ENCODE data around the gene OR2G2. TPM values are rescaled to one million over a fixed set of nuclear protein-coding genes. Genes with fewer than 3 reads are reported as not detected.

The OR2G2 gene, protein sequence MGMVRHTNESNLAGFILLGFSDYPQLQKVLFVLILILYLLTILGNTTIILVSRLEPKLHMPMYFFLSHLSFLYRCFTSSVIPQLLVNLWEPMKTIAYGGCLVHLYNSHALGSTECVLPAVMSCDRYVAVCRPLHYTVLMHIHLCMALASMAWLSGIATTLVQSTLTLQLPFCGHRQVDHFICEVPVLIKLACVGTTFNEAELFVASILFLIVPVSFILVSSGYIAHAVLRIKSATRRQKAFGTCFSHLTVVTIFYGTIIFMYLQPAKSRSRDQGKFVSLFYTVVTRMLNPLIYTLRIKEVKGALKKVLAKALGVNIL
- total RNA-seq (2014; rRNA removed; shearing (Covaris generic)): not detected in 2 replicates

DNA sequence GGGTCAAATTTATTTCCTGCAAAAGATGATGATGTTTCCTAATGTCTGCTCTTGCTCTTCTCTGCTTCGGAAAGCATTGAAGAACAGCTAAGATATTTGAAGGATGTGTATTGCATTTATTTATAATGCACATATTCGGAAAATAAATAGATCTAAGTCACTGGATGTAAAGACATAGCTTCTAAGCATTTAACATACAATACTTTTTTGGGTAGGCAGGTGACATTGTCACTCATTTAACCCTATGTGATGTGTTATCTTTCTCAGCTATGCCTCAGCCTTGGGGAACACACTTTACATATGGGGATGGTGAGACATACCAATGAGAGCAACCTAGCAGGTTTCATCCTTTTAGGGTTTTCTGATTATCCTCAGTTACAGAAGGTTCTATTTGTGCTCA lies at the start of gene OR2G2:
Gene OR2G2, plus strand, starts transcription at position 301 of the 400 bp plus-strand sequence. Its CDS starts 0 bp downstream, at position 301.
- DNase-seq (ENCODE audit: low read depth): no peak

DNA sequence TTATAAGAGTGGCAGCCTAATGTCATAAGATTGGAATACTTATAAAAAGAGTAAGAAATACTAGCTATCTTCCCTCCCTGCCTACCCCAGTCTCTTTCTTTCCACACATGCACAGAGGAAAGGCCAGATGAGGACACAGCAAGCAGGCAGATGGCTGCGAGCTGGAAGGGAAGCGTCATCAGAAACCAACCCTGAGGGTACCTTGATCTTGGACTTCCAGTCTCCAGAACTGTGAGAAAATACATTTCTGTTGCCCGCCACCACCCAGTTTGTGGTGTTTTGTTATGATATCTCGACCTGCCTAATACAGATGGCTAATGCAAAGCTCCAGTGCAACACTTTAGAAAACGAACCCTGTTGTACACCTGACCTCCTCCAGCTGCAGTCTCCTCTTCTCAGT lies 49.6 kb upstream of the OR2G2 start:
- DNase-seq (ENCODE audit: low read depth): no peak

DNA sequence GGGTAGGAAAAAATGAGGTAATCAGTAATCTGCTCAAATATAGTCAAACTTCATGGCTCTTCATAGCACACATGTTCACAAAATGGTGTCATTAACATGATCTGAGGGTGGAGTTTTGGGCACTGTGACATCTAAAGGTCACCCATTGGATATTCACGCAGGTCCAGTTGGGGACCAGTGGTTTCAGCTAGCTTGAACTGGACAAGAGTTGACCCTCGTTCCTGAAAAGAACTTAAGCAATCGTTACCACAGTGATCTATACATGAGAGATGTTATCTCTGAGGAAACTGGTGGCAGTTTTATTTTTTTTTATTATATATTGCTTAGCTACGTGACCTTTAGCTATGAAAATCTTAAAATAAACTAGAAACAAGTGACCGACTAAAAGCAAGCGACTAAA lies 48.9 kb upstream of the OR2G2 start:
- DNase-seq (ENCODE audit: low read depth): no peak

DNA sequence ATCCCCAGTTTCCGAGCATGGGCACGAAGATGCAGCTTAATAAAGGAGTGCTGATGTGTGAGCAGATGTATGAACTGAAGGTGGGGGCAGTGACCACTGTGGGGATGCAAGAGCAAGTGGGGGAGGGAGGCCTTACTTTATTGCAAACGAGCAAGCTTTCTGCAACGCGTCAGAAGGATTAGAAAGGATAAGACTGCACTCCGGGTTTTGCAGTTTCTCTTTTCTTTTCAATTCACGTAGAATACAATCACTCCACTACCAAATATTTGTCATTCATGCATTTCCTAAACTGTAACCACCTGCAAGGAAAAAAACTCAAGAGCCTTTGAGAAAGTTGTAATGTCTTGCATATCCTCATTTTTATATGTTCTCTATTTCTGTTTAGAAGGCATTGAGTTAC lies 47.6 kb upstream of the OR2G2 start:
- DNase-seq (ENCODE audit: low read depth): no peak

DNA sequence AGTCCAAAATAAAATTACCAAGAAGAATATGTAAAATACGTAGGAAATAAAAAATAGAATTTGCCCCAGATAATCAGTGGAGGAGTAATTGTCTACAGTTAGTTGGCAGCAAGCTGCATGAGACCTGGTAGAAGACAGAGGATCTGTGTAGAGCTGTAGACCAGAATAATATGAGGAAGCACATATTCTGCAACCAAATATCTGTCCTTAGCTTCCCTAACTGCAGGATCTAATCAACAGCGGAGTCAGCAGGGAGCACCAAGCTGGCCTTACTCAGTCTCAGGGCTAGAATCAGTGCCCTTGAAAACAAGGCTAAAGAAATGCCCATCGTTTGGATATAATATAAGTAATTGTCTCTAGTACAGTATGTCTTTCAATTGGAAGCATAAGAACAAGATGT lies 45.3 kb upstream of the OR2G2 start:
- DNase-seq (ENCODE audit: low read depth): no peak

DNA sequence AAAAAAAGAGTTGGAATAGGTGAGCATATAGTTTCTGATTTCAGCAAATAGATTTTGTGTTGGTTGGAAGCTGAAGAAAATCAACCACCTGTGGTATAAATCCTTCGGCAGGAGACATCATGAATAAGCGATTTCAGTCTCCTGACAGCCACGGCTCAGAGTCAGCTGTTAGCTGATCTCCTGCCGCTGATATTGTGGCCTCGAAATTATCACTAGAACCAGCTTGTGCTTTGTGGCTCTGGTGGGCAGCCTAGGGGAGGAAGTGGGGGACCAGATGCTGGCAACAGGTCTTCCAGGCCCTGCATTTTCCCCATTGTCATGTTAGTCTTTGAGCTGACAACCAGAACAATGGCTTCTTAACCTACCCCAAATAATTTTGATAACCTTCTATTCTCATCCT lies 40.1 kb upstream of the OR2G2 start:
- DNase-seq (ENCODE audit: low read depth): no peak

DNA sequence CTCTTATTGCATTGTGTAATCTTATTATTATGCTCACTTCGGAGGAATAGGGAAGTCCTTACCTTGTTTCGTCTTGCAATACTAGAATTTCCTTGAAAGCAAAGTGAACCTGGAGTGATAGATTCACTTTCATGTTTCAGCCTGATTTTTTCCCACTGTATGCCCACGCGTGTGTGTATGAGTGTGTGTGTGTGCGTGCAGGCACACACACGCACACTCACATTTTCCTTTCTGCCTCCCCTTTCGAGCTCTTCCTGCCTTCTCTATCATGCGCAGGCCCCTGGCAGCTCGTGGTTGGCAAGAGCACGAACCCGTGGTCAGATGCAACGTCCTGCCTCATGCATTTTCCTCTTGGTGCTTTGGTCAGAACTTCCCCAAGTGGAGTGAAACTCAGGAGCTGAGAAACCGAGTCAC lies 39.4 kb upstream of the OR2G2 start, which contains the start of gene GCSAML:
Gene GCSAML, plus strand, starts transcription at position 366 of the 414 bp plus-strand sequence. CDS start 58 bp downstream, outside the sequence.
- no peak for DNase-seq (ENCODE audit: low read depth)

DNA sequence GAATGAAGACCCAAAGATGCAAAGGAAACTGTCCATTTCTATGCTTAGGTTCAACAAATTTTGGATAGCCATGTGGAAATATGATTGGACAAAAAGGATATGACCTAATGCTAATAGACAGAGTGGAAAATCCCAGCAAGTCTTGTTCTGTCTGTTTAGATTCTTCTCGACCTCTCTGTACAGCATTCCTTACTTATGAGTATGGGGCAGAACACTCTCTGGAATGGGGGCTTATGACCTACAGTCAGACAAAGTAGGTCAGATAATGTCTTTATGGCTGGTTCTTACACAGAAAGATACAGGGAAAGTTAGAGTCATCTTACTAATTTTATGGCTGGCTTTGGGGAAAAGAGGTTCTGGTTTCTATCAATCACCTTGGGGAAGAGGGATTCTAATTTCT lies 36.4 kb upstream of the OR2G2 start:
- DNase-seq (ENCODE audit: low read depth): peak; percentile 64

DNA sequence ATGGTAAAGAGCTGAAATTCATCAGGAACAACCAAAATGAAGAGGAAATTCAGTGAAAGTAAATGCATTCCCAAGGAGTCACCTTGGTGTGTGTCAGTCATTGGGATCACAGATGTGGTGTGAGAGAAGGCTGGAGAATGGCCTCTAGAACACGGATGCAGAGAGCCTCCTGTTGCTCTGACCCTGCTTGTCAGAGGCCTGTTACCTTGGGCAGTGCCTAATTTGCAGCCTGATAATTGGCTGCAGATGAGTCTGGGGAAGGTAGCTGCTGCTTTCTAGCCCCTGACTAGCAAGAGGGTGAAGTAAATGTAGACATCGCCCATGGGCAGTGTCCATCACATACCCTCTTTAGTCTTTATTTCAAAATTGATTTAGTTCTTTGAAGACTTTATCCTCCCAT lies 35.9 kb upstream of the OR2G2 start:
- no peak for DNase-seq (ENCODE audit: low read depth)

DNA sequence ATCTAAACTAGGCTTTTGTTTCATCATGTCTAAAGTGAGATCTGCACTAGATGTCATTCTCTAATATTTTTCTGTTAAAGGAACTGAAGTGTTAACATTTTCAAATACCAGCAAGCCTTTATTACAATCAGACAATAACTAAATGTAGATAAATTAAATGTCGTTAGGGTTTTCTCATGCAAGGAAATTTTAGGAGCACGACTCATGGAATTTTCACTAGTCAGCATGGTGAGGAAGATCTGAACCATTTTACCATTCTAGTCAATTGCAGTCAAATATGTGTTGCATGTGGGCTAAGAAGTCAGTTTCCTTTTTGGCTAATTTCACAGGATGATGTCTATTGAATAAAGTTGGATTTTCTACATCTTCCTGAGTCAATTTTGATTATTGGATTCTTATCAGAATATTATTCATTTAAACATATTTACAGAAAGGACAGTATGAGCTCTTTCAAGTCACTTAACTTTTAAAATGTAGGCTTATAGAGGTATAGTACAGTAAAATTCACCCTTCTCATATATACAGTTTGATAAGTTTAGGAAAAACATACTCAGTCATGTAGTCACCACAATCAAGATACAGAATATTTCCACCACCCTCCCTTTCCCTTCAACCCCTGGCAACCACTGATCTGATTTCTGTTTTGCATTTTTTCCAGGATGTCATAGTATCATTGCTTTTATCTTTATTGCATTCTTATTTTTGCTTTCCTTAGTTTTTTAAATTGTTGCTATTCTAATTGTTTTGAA lies 30.1 kb upstream of the OR2G2 start:
- DNase-seq (ENCODE audit: low read depth): no peak

DNA sequence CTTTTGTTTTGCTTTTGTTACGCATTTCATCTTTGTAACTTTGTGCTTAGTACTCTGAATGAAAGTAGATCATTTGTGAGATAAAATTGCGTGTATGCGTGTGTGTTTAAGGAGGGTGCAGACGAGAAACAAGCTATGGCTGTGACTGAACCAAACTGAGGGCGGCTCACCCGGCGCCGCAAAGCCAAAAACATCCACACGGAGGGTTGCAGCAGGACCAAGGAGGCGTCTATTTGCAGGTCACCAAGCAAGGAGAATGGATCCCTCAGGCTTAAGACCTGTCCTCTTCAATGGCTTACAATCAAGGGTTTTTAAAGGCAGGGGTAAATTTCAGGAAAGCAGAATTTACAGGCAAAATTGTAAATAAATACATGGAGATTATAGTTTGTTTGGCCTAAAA lies 26.4 kb upstream of the OR2G2 start:
- DNase-seq (ENCODE audit: low read depth): no peak

DNA sequence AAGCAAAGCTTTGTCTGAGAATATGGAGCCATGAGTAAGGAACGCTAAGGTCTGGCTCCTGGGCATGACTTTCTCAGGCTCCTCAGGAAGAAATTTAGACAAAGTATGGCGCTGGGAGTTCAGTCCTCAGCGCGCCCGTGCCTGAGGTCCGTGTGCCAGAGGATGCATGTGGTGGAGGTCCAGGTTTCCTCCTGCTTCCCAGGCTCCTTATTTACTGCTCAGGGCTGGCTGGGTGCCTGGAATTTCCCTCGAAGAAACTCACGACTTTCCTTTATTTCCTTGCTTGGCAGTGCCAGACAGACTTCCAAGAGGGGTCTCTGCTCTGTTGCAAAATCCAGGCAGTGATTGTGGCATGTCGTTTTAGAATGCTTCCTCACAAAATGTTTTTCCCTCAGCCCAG lies 26.0 kb upstream of the OR2G2 start:
- peak; percentile 34 for DNase-seq (ENCODE audit: low read depth)

DNA sequence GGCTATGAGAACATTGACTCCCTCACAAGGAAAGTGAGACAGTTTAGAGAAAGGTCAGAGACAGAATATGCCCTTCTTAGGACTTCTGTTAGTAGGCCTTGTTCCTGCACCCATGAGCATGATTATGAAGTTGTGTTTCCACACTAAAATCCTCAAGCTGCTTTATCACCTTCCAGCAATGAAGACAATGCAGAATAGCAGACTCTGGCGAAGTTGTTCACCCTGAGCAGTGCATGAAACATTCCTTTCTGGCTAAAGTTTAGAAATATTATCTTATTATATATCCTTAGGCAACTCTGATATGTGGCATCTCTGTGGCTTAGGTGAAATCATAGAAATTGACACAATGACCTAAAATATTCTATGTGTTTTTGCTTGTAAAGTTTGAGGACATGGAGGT lies 13.9 kb upstream of the OR2G2 start:
- no peak for DNase-seq (ENCODE audit: low read depth)

DNA sequence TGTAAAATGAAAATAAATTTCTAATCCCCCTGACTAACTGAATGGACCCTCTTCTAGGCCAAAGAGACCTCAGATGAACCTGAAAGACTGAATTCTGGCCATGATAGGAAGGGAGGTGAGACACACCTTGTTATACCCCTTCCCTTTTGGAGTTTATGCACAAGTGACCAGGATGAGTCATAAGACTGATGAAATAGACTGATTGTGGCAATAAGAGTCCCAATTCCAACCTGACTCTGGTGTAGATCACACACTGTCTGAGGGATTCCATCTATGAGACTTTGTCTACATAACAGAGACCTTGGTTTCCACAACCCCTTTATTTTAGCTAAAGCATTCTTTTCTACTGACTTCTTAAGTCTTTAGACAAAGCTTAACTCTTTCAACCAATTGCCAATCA lies 13.5 kb upstream of the OR2G2 start:
- no peak for DNase-seq (ENCODE audit: low read depth)

DNA sequence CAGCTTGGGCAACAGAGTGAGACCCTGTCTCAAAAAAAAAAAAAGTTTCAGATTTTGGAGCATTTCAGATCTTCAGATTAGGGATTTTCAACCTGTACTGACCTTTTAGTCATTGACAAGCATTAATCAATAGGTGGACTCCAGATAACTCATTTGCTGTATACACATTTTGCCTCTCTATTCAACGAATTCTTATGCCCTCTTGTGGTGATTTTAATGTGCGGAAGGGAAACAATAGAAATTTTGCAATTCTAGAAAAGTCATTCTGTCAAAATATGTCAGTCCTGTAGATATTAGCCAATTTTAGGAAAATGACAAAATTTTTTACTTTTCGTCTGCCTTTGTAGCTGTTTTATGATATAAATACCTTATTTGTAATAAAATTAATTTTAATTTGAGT lies 11.6 kb upstream of the OR2G2 start:
- no peak for DNase-seq (ENCODE audit: low read depth)

DNA sequence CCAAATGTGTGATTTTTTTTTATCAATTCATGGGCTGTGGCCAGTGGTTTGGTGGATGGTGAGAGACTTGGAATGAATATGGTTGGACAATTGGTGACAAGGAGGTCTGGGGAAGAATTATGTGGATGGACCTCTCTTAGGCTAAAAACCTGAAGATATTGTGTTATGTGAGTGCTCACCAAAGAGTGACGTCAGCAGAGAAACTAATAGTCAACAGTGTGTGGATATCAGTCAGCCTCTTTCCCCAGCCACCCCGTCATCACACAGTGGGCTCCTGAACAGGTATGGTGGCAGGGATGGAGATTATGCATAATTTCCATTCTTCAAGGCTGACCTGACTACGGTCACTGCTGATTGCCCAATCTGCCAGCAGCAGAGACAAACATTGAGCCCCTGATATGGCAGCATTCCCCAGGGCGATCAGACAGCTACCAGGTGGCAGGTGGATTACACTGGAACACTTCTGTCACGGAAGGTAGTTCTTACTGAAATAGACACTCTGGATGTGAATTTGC lies 9.2 kb upstream of the OR2G2 start:
- no peak for DNase-seq (ENCODE audit: low read depth)

DNA sequence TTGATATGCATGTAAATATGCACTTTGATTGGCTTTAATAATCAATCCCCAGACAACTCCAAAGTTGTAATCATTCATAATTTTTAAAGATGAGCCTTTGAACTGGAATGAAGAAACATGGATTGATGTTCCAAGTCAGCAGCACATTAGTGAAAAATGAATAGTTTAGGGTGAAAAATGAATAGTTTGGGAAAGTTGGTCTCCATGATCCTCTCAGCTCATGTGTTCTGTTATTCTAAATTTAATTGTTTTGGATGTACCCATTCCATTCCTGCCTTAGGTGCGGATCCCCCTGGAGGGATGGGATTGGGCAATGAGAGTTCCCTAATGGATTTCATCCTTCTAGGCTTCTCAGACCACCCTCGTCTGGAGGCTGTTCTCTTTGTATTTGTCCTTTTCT lies 17.1 kb downstream of the OR2G2 start, which contains the start of gene OR2G3:
Gene OR2G3, plus strand, starts transcription at position 301 of the 400 bp plus-strand sequence. Its CDS starts 0 bp downstream, at position 301.
- DNase-seq (ENCODE audit: low read depth): no peak

DNA sequence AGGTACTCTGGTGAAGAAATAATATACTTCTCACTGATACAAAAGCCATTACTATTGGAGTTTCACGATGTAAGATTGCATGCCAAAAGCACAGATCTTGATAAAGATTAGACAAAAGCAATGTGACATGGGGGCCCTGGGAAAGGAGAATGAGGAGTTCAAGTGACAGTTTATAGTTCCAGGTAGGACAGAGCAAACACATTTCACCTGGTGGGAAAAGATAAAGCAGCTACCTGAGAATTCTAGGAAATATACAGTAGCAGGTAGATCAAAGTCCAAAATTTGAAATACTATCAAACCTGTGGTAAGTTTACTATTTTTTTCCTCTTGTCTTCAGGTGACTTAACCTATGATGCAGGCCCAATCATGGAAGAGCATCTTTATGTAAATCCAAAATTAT lies 25.2 kb downstream of the OR2G2 start:
- DNase-seq (ENCODE audit: low read depth): no peak

DNA sequence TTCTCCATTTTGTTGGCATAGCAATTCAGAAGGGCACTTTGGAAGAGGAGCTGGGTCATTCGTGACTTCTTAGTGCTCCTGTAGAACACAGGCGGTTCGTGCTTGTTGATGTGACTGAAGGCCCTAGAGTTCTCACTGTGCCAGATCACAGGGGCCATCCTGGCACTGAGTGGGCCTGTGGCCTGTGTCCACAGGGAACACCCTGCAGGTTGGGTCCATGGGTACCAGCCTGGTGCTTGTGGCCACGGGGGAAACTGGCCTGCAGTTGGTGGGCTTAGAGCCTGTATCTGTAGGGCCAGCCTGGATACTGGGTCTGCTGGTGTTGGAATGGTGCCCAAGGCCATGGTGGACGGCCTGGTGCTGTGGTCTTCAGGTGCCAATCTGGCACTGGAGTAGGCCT lies 26.5 kb downstream of the OR2G2 start:
- no peak for DNase-seq (ENCODE audit: low read depth)

DNA sequence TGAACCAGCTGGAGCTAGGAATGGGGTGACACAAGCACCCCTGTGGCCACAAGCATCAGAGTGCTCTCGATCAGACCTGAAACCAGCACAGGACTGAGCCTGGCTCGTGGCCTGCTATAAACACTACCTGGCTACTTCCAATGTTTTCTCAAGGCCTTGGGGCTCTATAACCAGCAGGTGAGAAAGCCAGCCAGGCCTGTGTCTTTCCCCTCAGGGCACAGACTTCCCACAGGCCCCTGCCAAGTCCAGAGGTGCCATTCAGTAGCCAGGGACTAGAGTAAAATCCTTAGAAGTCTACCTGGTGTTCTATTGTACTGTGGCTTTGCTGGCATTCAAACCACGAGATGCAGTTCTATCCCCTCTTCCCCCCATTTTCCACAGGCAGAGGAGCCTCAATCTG lies 39.8 kb downstream of the OR2G2 start:
- DNase-seq (ENCODE audit: low read depth): no peak

DNA sequence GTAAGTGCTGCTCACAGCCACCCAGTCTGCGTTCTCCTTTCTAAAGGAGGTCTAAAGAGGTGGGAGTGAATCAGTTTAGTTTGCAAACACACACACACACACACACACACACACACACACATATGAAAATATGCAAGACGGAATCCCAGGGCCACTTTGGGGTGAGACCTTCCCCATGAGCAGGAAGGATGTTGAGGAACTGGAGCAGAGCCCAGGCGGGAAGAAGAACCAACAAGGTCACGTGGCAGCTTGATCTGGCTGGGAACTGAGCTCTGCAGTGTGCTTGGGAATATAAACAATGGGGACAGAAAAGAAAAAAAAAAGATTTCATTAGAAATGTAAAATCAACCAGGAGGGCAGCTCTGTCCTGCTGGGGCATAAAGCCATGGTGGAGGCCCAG lies 49.9 kb downstream of the OR2G2 start:
- DNase-seq (ENCODE audit: low read depth): no peak

DNA sequence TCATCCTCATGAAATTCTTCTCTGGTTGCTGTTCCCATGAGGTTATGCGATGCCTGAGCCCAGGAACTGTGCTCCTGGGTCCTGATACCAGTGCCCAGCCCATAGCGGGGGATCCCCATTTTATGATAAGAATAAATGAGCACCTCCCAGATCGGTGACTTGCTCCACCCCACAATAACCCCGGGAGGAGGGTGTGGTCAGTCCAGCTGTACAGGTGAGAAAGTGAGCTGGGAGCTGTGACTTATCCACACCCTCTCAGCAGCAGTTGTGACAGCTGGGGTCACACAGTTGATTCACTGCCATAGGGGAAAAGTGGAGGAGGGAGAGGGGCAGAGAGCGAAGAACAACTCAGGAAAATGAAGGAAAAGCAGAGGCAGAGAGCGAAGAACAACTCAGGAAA lies 50.6 kb downstream of the OR2G2 start:
- no peak for DNase-seq (ENCODE audit: low read depth)

All from Daoy (cell line).